H9 (cell line): Measurements from ENCODE around the gene DIS3L2. TPM values are rescaled to one million over a fixed set of nuclear protein-coding genes. Genes with fewer than 3 reads are reported as not detected.

Experiments used
- DNase-seq: peaks from one replicate; pipeline ENCODE4 v3.0.0-alpha.2; 2017
- H2AFZ ChIP-seq: one replicate; pipeline ENCODE4 v1.6.1; 2013; ENCODE audit warnings: mild to moderate bottlenecking, low read length, control low read depth, moderate library complexity
- H2AK5ac ChIP-seq: 2 replicates; pipeline ENCODE4 v1.6.1; 2013; ENCODE audit warnings: low read length, control low read depth, mixed read lengths; ENCODE audit not compliant: insufficient read length
- H2BK120ac ChIP-seq: one replicate; pipeline ENCODE4 v1.6.1; 2013; ENCODE audit warnings: low read depth, mild to moderate bottlenecking, low read length, control low read depth, inconsistent platforms; ENCODE audit not compliant: poor library complexity, severe bottlenecking
- H2BK12ac ChIP-seq: 2 replicates; pipeline ENCODE4 v1.6.1; 2013; ENCODE audit warnings: low read length, control low read depth, mixed read lengths, low read depth; ENCODE audit not compliant: insufficient read length
- H2BK15ac ChIP-seq: 2 replicates; pipeline ENCODE4 v1.6.1; 2013; ENCODE audit warnings: low read depth, low read length, control low read depth
- H2BK20ac ChIP-seq: one replicate; pipeline ENCODE4 v1.6.1; 2013; ENCODE audit warnings: low read depth, mild to moderate bottlenecking, low read length, control low read depth, inconsistent platforms; ENCODE audit not compliant: poor library complexity, severe bottlenecking
- H2BK5ac ChIP-seq: 2 replicates; pipeline ENCODE4 v1.6.1; 2013; ENCODE audit warnings: low read length, control low read depth, mixed read lengths; ENCODE audit not compliant: insufficient read length
- H3K14ac ChIP-seq: 2 replicates; pipeline ENCODE4 v1.6.1; 2013; ENCODE audit warnings: low read length, control low read depth; ENCODE audit not compliant: insufficient read depth
- H3K18ac ChIP-seq: 2 replicates; pipeline ENCODE4 v1.6.1; 2013; ENCODE audit warnings: low read depth, mild to moderate bottlenecking, mixed read lengths, low read length, control low read depth; ENCODE audit not compliant: insufficient read length
- H3K23ac ChIP-seq: 2 replicates; pipeline ENCODE4 v1.6.1; 2013; ENCODE audit warnings: low read length, control low read depth, mixed read lengths, low read depth; ENCODE audit not compliant: insufficient read length
- H3K23me2 ChIP-seq: 2 replicates; pipeline ENCODE4 v1.6.1; 2013; ENCODE audit warnings: low read depth, mild to moderate bottlenecking, mixed read lengths, low read length, control low read depth; ENCODE audit not compliant: insufficient read length, poor library complexity, severe bottlenecking
- H3K27ac ChIP-seq: 2 replicates; pipeline ENCODE4 v1.5.1; 2013; ENCODE audit warnings: low read length, control low read depth, mixed read lengths, low read depth; ENCODE audit not compliant: insufficient read length
- H3K27me3 ChIP-seq: 2 replicates; pipeline ENCODE4 v1.6.1; 2013; ENCODE audit warnings: low read length, control low read depth, inconsistent platforms; ENCODE audit not compliant: insufficient read depth
- H3K4ac ChIP-seq: 2 replicates; pipeline ENCODE4 v1.6.1; 2013; ENCODE audit warnings: low read depth, mild to moderate bottlenecking, control low read depth, inconsistent platforms, low read length, moderate library complexity
- H3K4me1 ChIP-seq: 2 replicates; pipeline ENCODE4 v1.6.1; 2013; ENCODE audit warnings: low read length, control low read depth, inconsistent platforms; ENCODE audit not compliant: insufficient read depth
- H3K4me2 ChIP-seq: 2 replicates; pipeline ENCODE4 v1.6.1; 2013; ENCODE audit warnings: low read length, control low read depth, mixed read lengths; ENCODE audit not compliant: insufficient read length, insufficient read depth
- H3K56ac ChIP-seq: 2 replicates; pipeline ENCODE4 v1.6.1; 2013; ENCODE audit warnings: low read depth, mild to moderate bottlenecking, mixed read lengths, low read length, control low read depth; ENCODE audit not compliant: insufficient read length
- H3K79me1 ChIP-seq: 2 replicates; pipeline ENCODE4 v1.6.1; 2013; ENCODE audit warnings: low read depth, mild to moderate bottlenecking, moderate library complexity, low read length, control low read depth, inconsistent platforms; ENCODE audit not compliant: insufficient read depth, poor library complexity, severe bottlenecking
- H3K79me2 ChIP-seq: 2 replicates; pipeline ENCODE4 v1.6.1; 2013; ENCODE audit warnings: low read length, control low read depth, inconsistent platforms; ENCODE audit not compliant: insufficient read depth
- H3K9ac ChIP-seq: 2 replicates; pipeline ENCODE4 v1.6.1; 2013; ENCODE audit warnings: low read length, control low read depth, mixed read lengths; ENCODE audit not compliant: insufficient read length; ENCODE audit errors: extremely low read depth
- H3K9me3 ChIP-seq: one replicate; pipeline ENCODE4 v1.6.1; 2013; ENCODE audit warnings: low read depth, low read length, inconsistent platforms; ENCODE audit not compliant: control insufficient read depth
- H3T11ph ChIP-seq: one replicate; pipeline ENCODE4 v1.6.1; 2013; ENCODE audit warnings: mild to moderate bottlenecking, low read length, control low read depth, inconsistent platforms
- H4K20me1 ChIP-seq: one replicate; pipeline ENCODE4 v1.6.1; 2013; ENCODE audit not compliant: control insufficient read depth, insufficient read length, insufficient read depth
- H4K5ac ChIP-seq: 2 replicates; pipeline ENCODE4 v1.6.1; 2013; ENCODE audit warnings: low read depth, mild to moderate bottlenecking, mixed read lengths, low read length, control low read depth; ENCODE audit not compliant: insufficient read length
- H4K8ac ChIP-seq: replicated peaks from 2 replicates; pipeline ENCODE4 v1.6.1; 2013; ENCODE audit warnings: low read length, control low read depth, mixed read lengths, low read depth; ENCODE audit not compliant: insufficient read length
- H4K91ac ChIP-seq: 2 replicates; pipeline ENCODE4 v1.6.1; 2013; ENCODE audit warnings: low read depth, mild to moderate bottlenecking, moderate library complexity, mixed read lengths, low read length, control low read depth; ENCODE audit not compliant: insufficient read length
- H3K27ac Mint-ChIP-seq, 3 experiments: 2 replicates in 2 of 3; 3 replicates in 1 of 3; pipeline ENCODE4 v1.8.0; 2020 to 2021; ENCODE audit warnings: mixed read lengths in 3 of 3, mild to moderate bottlenecking in 1 of 3, moderate library complexity in 1 of 3
- H3K27me3 Mint-ChIP-seq: 2 replicates; pipeline ENCODE4 v1.8.0; 2021; ENCODE audit warnings: low read depth, mild to moderate bottlenecking, moderate library complexity, mixed read lengths
- H3K36me3 Mint-ChIP-seq, 3 experiments: 2 replicates in 2 of 3; 3 replicates in 1 of 3; pipeline ENCODE4 v1.8.0; 2020 to 2021; ENCODE audit warnings: low read depth in 3 of 3, mixed read lengths in 3 of 3; ENCODE audit not compliant: insufficient read depth in 1 of 3
- H3K4me1 Mint-ChIP-seq, 2 experiments: 2 replicates each; pipeline ENCODE4 v1.8.0; 2020; ENCODE audit warnings: mixed read lengths in 2 of 2
- H3K4me3 Mint-ChIP-seq, 2 experiments: 2 replicates in 1 of 2; 3 replicates in 1 of 2; pipeline ENCODE4 v1.8.0; 2020 to 2021; ENCODE audit warnings: mild to moderate bottlenecking in 2 of 2, mixed read lengths in 2 of 2, moderate library complexity in 1 of 2
- H3K9me3 Mint-ChIP-seq, 2 experiments: 2 replicates in 1 of 2; 3 replicates in 1 of 2; pipeline ENCODE4 v1.8.0; 2020; ENCODE audit warnings: mild to moderate bottlenecking in 2 of 2, mixed read lengths in 2 of 2, moderate library complexity in 1 of 2
- CTCF ChIP-seq: fragments of 200-600 bp; sonication (generic); conservative IDR thresholded peaks from 3 replicates; pipeline ENCODE4 v1.8.0; 2021; ENCODE audit warnings: antibody characterized with exemption, mild to moderate bottlenecking
- WGBS: extraction: QIAGEN DNeasy Blood & Tissue Kit; methylation state at CpG from one replicate; pipeline ENCODE4 v1.1.7; 2013; ENCODE audit warnings: missing lambda C conversion rate, low lambda C conversion rate, mixed read lengths; ENCODE audit not compliant: insufficient read length; ENCODE audit errors: extremely low coverage; 5-methylcytosine and 5-hydroxymethylcytosine counted together
- total RNA-seq: library from RNA; stranded (reverse); gene quantifications from 2 replicates; pipeline ENCODE4 v1.2.1, GENCODE V29; 2021

Gene DIS3L2
- total RNA-seq, 1 experiment from 2014 or later, result 28.1 TPM

- H3K4ac ChIP-seq, result no peak overlapping the region
- no peak overlapping the region for H4K91ac ChIP-seq
- H4K5ac ChIP-seq, result no peak overlapping the region
- DNase-seq, result no peak
- no peaks in the 10 kb centered on the region for H3K23me2 ChIP-seq
- no peaks in the 10 kb centered on the region for H4K20me1 ChIP-seq
- H3K9me3 ChIP-seq, result no peaks in the 10 kb centered on the region
- H2BK15ac ChIP-seq, result no peak overlapping the region
- no peak overlapping the region for H3K23ac ChIP-seq
- H3K14ac ChIP-seq, result no peak overlapping the region
- H3K9ac ChIP-seq, result no peak overlapping the region
- no CpG with 5 or more reads among the region's 4 CpGs for WGBS
- no peak overlapping the region for H4K8ac ChIP-seq
- no peak overlapping the region for H3K18ac ChIP-seq
- H2BK12ac ChIP-seq, result no peak overlapping the region
- H2AK5ac ChIP-seq, result no peak overlapping the region
- no peaks in the 10 kb centered on the region; a peak in 2 of 7 replicates for H3K36me3 Mint-ChIP-seq
- H3K56ac ChIP-seq, result no peak overlapping the region
- no peak overlapping the region for H3K27ac Mint-ChIP-seq
- no peak overlapping the region for H3K4me3 Mint-ChIP-seq
- H3K4me2 ChIP-seq, result no peak overlapping the region
- H2BK5ac ChIP-seq, result no peak overlapping the region
- no peaks in the 10 kb centered on the region for H3K79me1 ChIP-seq
- H2BK20ac ChIP-seq, result no peak overlapping the region
- 0 out of 2 replicates have a peak, but pooled peaks cover 2% of the 10 kb centered on the region for H3K4me1 ChIP-seq
- no peak overlapping the region for H3K27ac ChIP-seq
- peaks cover 3 to 9% of the 10 kb centered on the region in 2 experiments; a peak in 3 of 4 replicates for H3K4me1 Mint-ChIP-seq
- no peaks in the 10 kb centered on the region for H3K9me3 Mint-ChIP-seq
- no peak overlapping the region for H2BK120ac ChIP-seq
- no peak overlapping the region for H3T11ph ChIP-seq
- H2AFZ ChIP-seq, result no peak overlapping the region
- no peaks in the 10 kb centered on the region for H3K79me2 ChIP-seq
- H3K27me3 ChIP-seq, result no peaks in the 10 kb centered on the region
- H3K27me3 Mint-ChIP-seq, result no peaks in the 10 kb centered on the region
- no peak for TF ChIP-seq CTCF
Observed at GRCh38 chr2:232134939-232135338, 173.4 kb downstream of the DIS3L2 start.
